K562 (cell line): ENCODE results near the gene SLC20A1. TPM values are rescaled to one million over a fixed set of nuclear protein-coding genes. Genes with fewer than 3 reads are reported as not detected.
A peak's percentile ranks its signal among the peaks of the same experiment; 100 is the strongest.

ENCODE experiments used
- E4F1 ChIP-seq: fragments of 250-450 bp; sonication (Bioruptor Pico); IDR thresholded peaks from 2 replicates; pipeline ENCODE4 v1.5.0; 2021; ENCODE audit warnings: mild to moderate bottlenecking, borderline replicate concordance
- HDGF ChIP-seq: fragments of 450-650 bp; IDR thresholded peaks from 2 replicates; pipeline ENCODE4 v1.6.1; 2016
- HNRNPH1 ChIP-seq: fragments of 200-400 bp; formaldehyde crosslinking; optimal IDR thresholded peaks from 2 replicates; pipeline ENCODE3; 2017; ENCODE audit warnings: low read depth, mild to moderate bottlenecking, low read length, moderate library complexity
- ILK ChIP-seq: fragments of 450-650 bp; IDR thresholded peaks from 2 replicates; pipeline ENCODE4 v1.6.1; 2016; ENCODE audit warnings: missing genetic modification characterization, low read depth, mild to moderate bottlenecking, missing compliant biosample characterization, moderate library complexity, borderline replicate concordance
- JUND ChIP-seq, 2 experiments: IDR thresholded peaks; 2 replicates in 1 of 2; 3 replicates in 1 of 2; pipeline ENCODE4 v1.6.1; 2011; ENCODE audit warnings: borderline replicate concordance in 2 of 2, low read depth in 2 of 2, low read length in 2 of 2, improper control_type of control experiment in 1 of 2, missing biosample characterization in 1 of 2, missing genetic modification characterization in 1 of 2, missing genetic modification reagents in 1 of 2
- L3MBTL2 ChIP-seq: fragments of 450-650 bp; IDR thresholded peaks from 2 replicates; pipeline ENCODE4 v1.6.1; 2016; ENCODE audit warnings: mild to moderate bottlenecking, moderate library complexity
- NR4A1 ChIP-seq, 2 experiments: fragments of 250-450 bp in 1 of 2; fragments of 450-650 bp in 1 of 2; sonication (Bioruptor Pico) in 1 of 2; IDR thresholded peaks; 2 replicates each; pipeline versions ENCODE4 v1.4.0 to v1.6.1; 2016 to 2020; ENCODE audit warnings: mild to moderate bottlenecking in 2 of 2, missing compliant biosample characterization in 1 of 2, missing genetic modification characterization in 1 of 2, moderate library complexity in 1 of 2
- REST ChIP-seq, 2 experiments: fragments of 450-650 bp; formaldehyde crosslinking in 1 of 2; IDR thresholded peaks; 2 replicates each; pipeline versions ENCODE4 v1.4.0 to v1.6.1; 2014 to 2020; ENCODE audit warnings: mild to moderate bottlenecking in 2 of 2, borderline replicate concordance in 1 of 2, low read depth in 1 of 2
- THRA ChIP-seq: fragments of 450-650 bp; IDR thresholded peaks from 2 replicates; pipeline ENCODE4 v1.6.1; 2017; ENCODE audit warnings: mild to moderate bottlenecking, moderate library complexity
- ZBED1 ChIP-seq: IDR thresholded peaks from 2 replicates; pipeline ENCODE4 v1.6.1; 2014
- ZBTB9 ChIP-seq: fragments of 450-650 bp; formaldehyde crosslinking; IDR thresholded peaks from 2 replicates; pipeline ENCODE4 v1.4.0; 2020; ENCODE audit warnings: mild to moderate bottlenecking, moderate library complexity
- polyA plus RNA-seq, 8 experiments: library from polyadenylated mRNA; depleted of rRNA in 4 of 8; stranded (reverse) in 5 of 8; unstranded in 3 of 8; fragments of >200 nt; fragmentation: Nextera tagmentation in 2 of 8; fragmentation: Illumina TruSeq in 1 of 8; extraction: Ambion mirVana in 2 of 8; extraction: Trizol in 1 of 8; gene quantifications; 2 replicates each; pipeline versions ENCODE4 v1.2.1 to v1.2.3, GENCODE V29; 2011 to 2014; ENCODE audit warnings: inconsistent platforms in 1 of 8, missing spikeins in 1 of 8
- total RNA-seq, 7 experiments: library from RNA; depleted of rRNA in 6 of 7; stranded (reverse); fragments of >200 nt in 6 of 7; fragmentation: Illumina TruSeq in 2 of 7; extraction: Trizol in 2 of 7; gene quantifications; 2 replicates each; pipeline versions ENCODE4 v1.2.1 to v1.2.3, GENCODE V29; 2011 to 2021; ENCODE audit warnings: low replicate concordance in 1 of 7

The SLC20A1 gene
- total and polyA plus RNA-seq, 9 of the 15 experiments (the other 6 are each of a cell fraction or from before 2014, with no cell fraction given): 53.8 to 150 (median 74.7) TPM

GRCh38 chr2:112686348-112687217 is 40.8 kb downstream of the SLC20A1 start (continued):
- 0 out of 2 replicates have a peak, but pooled peaks have one; percentile 7 for TF ChIP-seq REST (IDR thresholded peaks at IDR 0.05; ENCODE audit: borderline replicate concordance)
- no peak for TF ChIP-seq REST (CRISPR knock-in tag; IDR thresholded peaks at IDR 0.05; ENCODE audit: low read depth)
- TF ChIP-seq ILK: no peak
- TF ChIP-seq HNRNPH1: no peak
- TF ChIP-seq ZBTB9 (CRISPR knock-in tag): no peak
- TF ChIP-seq JUND (IDR thresholded peaks at IDR 0.05; ENCODE audit: borderline replicate concordance, low read depth, low read length): peak; percentile 55; the same call in 1 of the 2 replicates
- TF ChIP-seq JUND (tag; IDR thresholded peaks at IDR 0.05; ENCODE audit: borderline replicate concordance, low read depth, low read length): peak; percentile 61; the same call in 1 of the 3 replicates
- no peak for TF ChIP-seq ZBED1
- no peak for TF ChIP-seq THRA
- TF ChIP-seq L3MBTL2: peak; percentile 70
- peak; percentile 66; the same call in 1 of the 2 replicates for TF ChIP-seq NR4A1 (CRISPR knock-in tag; IDR thresholded peaks at IDR 0.05)
- TF ChIP-seq NR4A1 (tag; IDR thresholded peaks at IDR 0.05): 0 out of 2 replicates have a peak, but pooled peaks have one; percentile 22
- TF ChIP-seq E4F1 (CRISPR knock-in tag): no peak
- peak; percentile 54 for TF ChIP-seq HDGF
